ELF-1 (cell line): ENCODE results near the gene TTC24.
"Not testable (repeated sequence)": the region's sequence is repeated elsewhere in the genome, so short reads cannot be mapped to it uniquely, and the experiment has no call there.

Experiments
- DNase-seq: peaks from one replicate; pipeline ENCODE4 v3.0.0-alpha.2; 2016; ENCODE audit warnings: low read depth, low spot score

Gene TTC24

DNA sequence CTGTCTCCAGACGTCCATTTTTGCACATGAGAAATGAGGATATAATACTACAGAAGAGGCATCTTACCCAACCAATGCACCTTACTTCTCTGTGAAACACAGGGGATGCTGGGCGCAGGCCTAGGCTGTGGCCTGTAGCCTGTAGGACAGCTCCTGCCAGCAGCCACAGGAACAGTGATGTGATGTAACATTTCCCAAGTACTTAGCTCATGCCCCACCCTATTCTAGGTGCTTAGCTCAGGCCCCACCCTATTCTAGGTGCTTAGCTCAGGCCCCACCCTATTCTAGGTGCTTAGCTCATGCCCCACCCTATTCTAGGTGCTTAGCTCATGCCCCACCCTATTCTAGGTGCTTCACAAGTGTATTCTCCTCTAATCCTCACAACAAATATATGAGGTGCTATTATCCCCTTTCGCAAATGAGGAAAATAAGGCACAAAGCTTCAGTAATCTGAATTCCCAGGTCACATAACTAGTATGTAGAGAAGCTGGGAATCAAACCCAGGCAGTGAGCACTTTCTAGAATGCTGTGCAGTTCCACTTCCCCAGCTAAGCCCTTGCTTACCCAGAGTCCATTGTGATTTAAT, 7.5 kb downstream of the TTC24 start:
- DNase-seq = no peak

DNA sequence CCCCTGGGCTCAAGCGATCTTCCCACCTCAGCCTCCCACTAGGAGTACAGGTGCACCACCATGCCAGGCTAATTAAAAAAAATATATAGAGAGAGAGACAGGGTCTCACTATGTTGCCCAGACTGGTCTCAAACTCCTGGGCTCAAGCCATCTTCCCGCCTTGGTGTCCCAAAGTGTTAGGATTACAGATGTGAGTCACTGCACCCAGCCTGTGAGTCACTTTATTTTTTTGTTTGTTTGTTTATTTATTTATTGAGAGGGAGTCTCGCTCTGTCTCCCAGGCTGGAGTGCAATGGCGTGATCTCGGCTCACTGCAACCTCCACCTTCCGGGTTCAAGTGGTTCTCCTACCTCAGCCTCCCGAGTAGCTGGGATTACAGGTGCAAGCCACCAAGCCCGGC, 8.4 kb downstream of the TTC24 start:
- DNase-seq = not testable (repeated sequence)

DNA sequence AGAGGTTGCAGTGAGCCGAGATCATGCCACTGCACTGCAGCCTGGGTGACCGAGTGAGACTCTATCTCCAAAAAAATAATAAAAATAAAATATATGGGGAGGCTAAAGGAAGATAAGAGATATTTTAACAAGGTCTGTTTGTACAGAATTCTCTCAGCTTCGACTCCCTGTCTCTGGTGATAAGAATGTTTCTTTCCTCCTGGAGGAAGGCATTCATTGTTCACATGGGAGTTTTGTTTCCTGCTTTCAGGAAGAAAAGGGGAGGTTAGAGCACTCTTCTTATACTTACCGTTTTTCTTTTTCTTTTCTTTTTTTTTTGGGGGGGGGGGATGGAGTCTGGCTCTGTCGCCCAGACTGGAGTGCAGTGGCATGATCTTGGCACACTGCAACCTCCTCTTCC, 10.0 kb downstream of the TTC24 start:
- no peak for DNase-seq

DNA sequence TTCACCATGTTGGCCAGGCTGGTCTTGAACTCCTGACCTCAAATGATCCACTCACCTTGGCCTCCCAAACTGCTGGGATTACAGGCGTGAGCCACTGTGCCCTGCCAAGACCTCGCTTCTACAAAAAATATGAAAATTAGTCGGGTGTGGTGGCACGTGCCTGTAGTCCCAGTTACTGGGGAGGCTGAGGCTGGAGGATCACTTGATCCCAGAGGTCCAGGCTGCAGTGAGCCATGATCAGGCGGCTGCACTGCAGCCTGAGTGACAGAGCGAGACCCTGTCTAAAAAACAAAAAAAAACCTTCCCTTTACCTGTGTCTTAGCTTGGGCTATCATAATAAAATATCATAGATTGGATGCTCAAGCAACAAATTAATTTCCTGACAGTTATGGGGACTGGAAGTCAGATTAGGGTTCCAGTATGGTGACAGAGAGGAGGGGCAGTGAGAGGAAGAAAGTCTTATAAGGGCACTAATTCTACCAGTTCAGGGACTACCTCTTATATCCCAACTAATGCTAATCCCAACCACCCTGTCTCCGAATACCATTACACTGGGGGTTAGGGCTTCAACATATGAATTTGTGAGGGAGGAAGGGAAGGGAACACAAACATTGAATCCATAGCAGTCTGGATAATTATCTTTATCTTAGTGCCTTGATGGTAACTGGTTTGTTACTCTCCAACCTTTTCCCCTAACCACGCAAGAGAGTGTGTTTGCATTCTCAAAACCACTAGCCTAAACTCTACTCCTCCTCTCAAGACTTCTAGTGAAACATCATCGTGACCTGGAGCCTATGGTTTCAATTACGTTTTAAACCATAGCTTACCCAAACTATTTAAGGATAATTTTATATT, 11.0 kb downstream of the TTC24 start:
- DNase-seq = no peak

DNA sequence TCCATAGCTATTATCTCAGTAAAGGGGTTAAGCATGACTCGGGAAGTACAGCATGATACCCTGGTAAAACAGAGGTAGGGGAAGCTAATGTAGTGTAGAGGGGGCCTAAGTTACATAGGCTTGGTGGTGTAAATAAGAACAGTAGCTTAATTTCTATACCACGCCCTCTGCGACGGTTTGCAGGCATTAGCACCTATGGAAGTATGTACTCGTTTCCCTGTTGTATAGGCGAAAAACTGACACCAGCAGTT, 11.6 kb downstream of the TTC24 start:
- no peak for DNase-seq

DNA sequence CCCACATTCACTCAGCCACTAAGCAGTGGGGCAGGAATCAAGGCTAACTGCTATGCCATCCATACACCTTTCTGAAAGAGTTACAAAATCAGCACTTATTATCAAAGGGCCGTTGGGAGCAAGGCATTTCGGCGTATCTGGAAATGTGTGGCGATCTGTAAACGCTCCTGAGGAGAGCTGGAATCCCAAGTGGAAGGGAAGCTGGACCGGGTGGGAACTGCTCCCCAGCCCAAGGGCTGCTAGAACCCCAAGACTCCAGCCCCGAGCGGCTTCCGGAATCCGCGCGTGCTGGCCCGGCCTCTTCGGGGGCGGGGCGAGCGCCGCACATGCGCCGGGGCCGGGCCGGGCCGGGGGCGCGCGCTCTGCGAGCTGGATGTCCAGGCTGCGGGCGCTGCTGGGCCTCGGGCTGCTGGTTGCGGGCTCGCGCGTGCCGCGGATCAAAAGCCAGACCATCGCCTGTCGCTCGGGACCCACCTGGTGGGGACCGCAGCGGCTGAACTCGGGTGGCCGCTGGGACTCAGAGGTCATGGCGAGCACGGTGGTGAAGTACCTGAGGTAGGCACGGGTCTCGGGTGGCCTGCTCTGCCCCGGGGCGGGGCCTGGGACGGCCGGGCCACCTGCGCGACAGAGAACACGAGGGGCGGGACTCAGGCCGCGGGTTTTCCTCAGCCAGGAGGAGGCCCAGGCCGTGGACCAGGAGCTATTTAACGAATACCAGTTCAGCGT, 12.1 kb downstream of the TTC24 start, which contains the start of gene NAXE:
Gene NAXE, plus strand, starts transcription at position 345 of the 726 bp plus-strand sequence. Its CDS starts 29 bp downstream, at position 374.
- DNase-seq = peak; percentile 73

DNA sequence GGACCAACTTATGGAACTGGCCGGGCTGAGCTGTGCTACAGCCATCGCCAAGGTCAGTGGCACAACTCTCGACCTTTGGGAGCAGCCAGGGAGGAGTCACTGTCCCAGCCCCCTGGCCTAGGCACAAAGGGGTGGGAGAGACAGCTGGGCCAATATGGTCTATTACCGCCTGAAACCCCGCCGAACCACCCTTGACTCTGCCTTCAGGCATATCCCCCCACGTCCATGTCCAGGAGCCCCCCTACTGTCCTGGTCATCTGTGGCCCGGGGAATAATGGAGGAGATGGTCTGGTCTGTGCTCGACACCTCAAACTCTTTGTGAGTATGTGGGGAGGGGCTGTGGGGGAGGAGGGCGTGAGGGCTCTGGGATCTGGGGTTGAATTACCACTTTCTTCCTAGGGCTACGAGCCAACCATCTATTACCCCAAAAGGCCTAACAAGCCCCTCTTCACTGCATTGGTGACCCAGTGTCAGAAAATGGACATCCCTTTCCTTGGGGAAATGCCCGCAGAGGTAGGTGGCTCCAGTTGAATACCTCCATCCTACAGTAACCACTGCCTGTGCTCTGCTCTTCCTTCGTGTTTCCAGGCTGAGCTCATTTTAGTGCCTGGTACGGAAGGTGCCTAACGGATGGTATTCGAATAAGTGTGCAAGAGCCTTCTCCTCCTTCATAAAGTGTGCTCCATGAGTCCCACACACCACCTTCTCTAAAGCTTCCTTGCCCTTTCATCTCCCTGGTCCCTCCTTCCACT, 12.8 kb downstream of the TTC24 start:
- DNase-seq = no peak

DNA sequence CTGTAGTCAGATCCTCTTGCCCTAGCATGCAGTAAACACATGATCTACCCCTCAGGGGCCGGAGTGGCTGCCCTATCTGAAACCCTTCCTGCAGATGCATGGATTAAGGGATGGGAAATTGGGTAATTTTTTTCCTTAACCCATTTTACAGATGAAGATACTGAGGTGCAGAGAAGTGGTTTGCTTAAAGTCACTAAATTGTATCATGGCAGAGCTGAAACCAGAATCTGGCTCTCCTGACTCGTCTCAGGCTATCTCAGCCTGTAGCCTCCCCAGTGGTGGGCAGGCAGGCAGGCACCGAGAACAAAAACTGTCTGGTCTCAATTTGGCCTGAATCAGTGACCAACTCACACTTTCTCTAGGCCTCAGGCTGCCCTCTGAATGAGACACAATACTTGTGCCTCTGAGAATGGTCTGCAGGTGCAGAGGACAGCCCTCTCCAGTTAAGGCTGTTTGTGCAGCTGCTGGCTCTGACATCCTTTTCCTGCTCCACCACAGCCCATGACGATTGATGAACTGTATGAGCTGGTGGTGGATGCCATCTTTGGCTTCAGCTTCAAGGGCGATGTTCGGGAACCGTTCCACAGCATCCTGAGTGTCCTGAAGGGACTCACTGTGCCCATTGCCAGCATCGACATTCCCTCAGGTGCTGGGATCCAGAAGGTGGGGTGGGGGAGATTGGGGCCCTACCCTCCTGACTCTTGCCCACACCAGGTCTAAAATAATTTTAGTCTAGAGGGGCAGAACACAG, 13.6 kb downstream of the TTC24 start:
- no peak for DNase-seq

DNA sequence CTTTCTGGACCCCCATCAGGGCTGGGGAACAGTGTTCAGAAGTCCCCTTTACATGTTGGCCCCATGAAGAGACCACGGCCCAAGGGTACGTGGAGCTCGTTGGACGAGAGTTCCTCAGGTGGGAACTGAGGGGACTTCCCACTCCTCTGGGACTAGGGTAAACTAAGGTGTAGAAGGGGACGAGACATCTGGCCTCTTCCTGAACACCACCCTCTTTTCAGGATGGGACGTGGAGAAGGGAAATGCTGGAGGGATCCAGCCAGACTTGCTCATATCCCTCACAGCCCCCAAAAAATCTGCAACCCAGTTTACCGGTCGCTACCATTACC, 14.1 kb downstream of the TTC24 start:
- no peak for DNase-seq

DNA sequence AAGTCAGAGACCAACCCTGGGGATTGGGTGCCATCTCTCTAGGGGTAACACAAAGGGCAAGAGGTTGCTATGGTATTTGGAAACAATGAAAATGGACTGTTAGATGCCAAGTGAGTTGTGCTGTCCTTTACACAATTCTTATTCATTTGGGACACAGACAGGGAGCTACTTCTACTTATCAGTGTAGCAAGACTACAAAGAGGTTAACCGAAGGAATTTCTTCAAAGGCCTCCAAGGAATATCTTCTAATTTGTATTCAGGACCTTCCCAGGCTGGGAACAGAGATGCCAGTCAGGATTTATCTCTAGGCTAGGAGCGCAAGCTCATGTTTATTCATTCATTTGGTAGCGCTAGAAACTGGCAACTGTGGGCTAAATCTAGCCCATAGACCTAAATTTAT, 14.7 kb downstream of the TTC24 start:
- DNase-seq = no peak

DNA sequence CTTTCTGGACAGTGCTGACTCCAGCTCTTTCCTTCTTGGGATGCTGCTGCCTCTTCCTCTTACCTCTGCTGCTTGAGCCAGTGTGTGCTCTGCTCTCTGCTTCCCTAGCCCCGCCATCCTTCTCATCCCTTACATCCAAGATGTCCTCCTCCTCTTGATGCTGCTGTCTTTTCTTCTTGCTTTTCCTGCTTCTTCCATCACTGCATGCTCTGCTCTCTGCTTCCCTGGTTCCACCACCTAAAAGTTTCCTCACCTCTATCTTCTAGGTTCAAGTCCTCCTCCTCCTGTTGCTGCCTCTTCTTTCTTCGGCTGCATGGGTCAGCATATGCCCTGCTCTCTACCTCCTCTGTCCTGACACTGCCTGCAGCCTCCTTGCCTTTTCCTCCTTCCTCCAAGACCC, 15.5 kb downstream of the TTC24 start:
- DNase-seq = no peak

DNA sequence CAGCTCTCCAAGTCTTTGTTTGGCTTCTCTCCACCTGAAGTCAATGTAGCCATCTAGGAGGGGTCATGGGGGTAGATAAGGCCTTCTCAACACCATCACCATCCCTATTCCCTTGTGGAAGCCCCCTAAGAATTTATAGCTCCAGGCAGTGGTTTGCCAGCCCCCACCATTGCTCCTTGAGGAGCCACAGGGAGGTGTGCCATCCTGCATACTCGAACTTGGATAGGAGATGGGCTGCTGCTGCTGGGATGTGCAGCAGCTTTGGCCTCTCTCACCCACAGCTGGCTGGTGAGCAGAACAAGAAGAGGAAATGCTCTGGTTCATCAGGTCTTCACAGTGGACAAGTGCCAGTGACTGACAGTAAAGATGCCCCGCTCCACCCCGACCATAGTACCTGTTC, 16.9 kb downstream of the TTC24 start:
- DNase-seq = no peak

DNA sequence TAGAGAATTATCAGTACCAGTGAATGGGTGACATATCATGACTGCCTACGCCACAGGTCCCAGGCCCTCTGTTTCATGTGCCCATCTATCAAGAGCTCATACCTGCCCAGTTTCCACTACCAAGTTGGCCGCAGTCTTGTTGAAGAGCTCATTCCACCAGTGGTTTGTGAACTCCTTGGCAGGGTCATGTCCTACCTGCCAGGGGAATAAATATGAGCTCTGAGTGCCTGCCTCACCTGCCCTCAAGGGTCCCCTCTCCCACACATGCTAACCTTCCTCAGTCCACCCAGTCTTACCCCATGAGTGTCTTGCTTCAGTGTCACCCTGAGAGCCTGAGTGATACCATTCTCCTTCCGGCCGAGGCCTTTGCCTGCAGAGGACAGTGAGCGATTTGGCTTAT, 18.6 kb downstream of the TTC24 start:
- DNase-seq = no peak

DNA sequence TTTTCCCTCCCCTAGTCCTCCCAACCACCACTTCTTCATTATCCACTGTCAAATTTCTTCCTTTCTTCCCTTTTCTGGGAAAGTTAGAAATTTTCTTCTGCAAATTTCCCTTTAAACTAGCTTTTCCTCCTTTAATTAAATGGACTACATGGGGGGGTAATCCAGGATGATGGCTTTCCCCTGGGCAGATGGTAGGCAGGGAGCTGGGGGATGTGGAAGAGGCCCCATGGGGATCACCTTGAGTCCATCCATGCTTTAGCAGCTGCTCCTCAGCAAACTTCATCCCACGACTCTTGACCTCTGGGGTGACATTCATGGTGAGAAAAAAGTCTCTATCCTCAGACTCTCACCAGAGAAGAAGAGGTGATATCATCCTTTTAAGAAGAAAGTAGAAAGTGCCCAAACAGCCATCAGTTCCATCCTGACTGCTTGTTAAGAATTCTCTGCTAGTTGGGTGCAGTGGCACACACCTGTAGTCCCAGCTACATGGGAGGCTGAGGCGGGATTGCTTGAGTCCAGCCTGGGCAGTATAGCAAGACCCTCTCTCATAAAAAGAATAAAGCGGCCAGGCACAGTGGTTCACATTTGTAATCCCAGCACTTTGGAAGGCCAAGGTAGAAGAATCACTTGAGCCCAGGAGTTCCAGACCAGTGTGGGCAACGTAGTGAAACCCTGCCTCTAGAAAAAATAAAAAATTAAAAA, 19.4 kb downstream of the TTC24 start:
- no peak for DNase-seq

DNA sequence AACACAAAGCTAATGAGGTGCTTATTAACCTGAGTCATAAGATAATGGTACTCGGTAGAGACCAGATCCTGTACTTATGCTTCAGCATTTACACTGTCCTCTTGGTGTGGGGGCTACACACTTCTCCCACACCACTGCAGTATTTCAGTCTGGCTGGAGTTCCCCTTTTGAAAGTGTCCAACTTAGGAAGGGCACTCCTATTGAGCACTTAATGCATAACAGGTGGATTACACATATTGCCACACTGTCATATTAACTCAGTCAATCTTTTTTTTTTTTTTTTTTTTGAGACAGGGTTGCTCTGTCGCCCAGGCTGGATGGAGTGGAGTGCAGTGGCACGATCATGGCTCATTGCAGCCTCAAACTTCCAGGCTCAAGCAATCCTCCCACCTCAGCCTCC, 20.3 kb downstream of the TTC24 start:
- no peak for DNase-seq

DNA sequence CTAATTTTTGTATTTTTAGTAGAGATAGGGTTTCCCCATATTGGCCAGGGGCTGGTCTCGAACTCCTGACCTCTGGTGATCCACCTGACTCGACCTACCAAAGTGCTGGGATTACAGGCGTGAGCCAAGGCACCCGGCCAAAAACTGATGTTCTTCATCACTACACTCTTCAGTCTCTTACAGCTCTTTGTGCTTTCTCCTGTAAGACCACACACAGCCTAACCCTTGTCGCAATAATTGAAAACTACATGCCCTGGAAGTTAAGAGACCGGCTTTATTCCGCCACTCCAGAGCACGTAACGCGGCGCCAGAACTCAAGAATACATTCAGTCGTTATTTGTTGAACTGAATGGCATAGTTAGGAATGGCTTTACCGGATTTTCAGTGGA, 21.2 kb downstream of the TTC24 start:
- DNase-seq = no peak

DNA sequence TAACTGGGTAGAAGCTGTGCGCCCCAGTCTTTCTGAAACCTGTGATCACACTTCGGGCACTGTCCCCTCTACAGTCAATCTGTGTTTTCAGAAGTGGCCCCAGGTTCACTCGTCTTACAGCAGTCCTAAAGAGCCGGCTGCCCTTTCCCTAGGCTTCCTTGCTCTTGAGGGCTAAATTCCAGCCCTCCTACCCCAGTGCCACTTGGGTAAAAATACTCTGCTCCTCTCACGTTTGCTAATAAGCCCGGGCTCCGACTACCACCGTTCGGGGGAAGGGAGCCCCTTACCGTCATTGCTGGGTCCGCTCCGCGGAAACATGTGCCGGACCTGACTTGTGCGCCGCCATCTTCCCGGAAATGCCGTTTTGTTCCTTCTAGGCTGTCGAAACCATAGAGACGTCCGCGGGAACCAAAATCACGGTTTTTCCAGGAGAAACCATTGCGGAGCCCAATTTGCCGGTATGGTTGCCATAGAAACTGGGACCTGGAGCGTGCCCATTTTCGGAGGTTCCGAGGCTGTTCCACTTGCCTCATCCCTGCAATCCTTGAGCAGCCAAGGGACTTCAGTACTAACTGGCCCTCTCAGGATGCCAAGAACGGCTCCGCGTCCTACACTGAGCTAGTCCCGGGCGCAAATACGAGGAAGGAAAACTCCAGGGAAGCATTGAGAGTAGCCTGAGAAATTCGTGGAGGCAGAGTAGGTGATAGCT, 21.8 kb downstream of the TTC24 start, which contains the start of gene GPATCH4:
Gene GPATCH4, minus strand, starts transcription at position 358 of the 709 bp plus-strand sequence.
- DNase-seq = peak; percentile 90

DNA sequence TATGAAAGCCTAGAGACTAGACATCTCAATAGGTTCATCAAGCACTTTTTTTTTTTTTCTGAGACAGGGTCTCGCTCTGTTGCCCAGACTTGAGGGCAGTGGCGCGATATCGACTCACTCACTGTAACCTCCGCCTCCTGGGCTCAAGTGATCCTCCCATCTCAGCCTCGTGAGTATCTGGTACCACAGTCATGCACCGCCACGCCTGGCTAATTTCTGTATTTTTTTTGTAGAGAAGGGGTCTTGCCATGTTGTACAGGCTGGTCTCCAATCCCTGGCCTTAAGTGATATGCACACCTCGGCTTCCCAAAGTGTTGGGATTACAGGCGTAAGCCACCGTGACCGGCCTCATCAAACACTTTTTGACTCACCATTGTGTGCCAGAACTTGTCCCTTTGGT, 22.4 kb downstream of the TTC24 start:
- no peak for DNase-seq

DNA sequence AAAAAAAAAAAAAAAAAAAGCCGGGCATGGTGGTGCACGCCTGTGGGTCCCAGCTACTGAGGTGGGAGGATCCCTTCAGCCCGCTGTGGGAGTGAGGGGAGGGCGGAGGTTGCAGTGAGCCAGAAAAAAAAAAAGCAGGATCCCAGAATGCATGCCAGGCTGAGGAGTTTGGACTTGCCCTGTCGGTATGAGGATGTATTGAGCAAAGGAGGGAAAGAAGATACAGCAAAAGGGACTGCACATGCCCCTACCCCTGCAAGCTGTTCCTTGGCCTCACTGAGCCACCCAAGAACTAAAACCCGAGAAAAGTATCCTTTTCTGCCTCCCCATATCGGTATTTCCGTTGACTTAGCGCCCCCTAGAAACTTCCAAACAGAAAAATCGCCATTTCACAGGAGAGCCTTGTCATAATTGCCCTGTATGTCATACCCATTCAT, 23.1 kb downstream of the TTC24 start:
- no peak for DNase-seq

DNA sequence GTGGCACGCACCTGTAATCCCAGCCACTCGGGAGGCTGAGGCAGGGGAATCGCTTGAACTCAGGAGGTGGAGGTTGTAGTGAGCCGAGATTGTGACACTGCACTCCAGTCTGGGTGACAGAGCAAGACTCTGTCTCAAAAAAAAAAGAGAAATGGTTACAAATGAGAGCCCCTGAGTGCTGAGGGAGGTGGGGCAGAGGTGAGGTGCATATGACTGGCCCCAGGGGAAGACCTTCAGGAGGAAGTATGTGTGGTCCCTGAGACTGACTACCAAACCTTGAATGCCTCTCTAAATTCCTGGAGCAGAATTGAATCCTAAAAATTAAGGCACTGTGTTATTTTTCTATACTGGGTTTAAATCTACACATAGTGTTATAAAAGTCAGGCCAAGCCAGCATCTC, 27.8 kb downstream of the TTC24 start:
- DNase-seq = not testable (repeated sequence)
